ENCODE measurements around the gene SUGCT.
"Not testable (repeated sequence)": the region's sequence is repeated elsewhere in the genome, so short reads cannot be mapped to it uniquely, and the experiment has no call there.

The SUGCT gene

DNA sequence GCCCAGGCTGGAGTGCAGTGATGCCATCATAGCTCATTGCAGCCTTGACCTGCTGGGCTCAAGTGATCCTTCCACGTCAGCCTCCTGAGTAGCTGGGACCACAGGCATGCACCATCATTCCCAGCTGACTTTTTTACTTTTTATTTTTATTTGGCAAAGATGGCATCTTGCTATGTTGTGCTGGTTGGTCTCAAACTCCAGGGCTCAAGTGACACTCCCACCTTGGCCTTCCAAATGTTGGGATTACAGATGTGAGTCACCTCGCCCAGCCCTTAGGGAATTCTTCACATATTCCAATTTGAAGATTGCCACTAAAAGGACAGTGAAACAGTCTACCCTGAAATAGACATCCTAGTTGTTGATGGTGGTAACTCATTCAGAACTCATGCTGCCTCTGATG lies 27.7 kb downstream of the SUGCT start:
- DNase-seq (ENCODE audit: extremely low spot score) = no peak
- CTCF ChIA-PET = interaction anchor here (1.8 kb wide), 1 partner anchor 28 kb away, joined by 5 read pairs; the partner anchor contains the start of genes MPLKIP and SUGCT
- TF ChIP-seq, protein P1, sequence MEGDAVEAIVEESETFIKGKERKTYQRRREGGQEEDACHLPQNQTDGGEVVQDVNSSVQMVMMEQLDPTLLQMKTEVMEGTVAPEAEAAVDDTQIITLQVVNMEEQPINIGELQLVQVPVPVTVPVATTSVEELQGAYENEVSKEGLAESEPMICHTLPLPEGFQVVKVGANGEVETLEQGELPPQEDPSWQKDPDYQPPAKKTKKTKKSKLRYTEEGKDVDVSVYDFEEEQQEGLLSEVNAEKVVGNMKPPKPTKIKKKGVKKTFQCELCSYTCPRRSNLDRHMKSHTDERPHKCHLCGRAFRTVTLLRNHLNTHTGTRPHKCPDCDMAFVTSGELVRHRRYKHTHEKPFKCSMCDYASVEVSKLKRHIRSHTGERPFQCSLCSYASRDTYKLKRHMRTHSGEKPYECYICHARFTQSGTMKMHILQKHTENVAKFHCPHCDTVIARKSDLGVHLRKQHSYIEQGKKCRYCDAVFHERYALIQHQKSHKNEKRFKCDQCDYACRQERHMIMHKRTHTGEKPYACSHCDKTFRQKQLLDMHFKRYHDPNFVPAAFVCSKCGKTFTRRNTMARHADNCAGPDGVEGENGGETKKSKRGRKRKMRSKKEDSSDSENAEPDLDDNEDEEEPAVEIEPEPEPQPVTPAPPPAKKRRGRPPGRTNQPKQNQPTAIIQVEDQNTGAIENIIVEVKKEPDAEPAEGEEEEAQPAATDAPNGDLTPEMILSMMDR (IDR thresholded peaks at IDR 0.05; ENCODE audit: control extremely low read depth, extremely low read depth, low read depth, missing control alignments) = no peak
- POLR2A ChIA-PET = no interaction called here

DNA sequence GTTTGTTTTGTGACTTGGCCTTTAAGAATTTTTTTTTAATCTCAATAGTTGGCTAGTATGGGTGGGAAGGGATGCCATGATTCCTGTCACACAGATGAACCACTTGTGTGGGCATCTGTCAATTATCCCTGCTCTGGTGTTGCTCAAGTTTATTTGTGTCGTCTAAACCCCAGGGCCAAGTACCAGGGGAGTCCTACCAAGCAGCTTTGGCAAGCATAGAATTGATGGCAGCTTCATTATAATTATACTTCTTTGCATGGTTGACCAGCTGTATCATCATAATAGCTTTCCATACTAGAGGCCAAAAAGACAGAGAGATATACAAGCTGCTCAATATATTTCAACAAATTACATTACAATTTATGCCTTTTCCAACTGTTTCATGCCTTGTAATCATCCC lies 30.4 kb downstream of the SUGCT start:
- TF ChIP-seq, protein P1 (IDR thresholded peaks at IDR 0.05; ENCODE audit: control extremely low read depth, extremely low read depth, low read depth, missing control alignments) = no peak
- CTCF ChIA-PET = interaction anchor here (1.2 kb wide), 1 partner anchor 16 kb away, joined by 3 read pairs; no protein-coding TSS in a partner anchor
- DNase-seq (ENCODE audit: extremely low spot score) = no peak
- POLR2A ChIA-PET = no interaction called here

DNA sequence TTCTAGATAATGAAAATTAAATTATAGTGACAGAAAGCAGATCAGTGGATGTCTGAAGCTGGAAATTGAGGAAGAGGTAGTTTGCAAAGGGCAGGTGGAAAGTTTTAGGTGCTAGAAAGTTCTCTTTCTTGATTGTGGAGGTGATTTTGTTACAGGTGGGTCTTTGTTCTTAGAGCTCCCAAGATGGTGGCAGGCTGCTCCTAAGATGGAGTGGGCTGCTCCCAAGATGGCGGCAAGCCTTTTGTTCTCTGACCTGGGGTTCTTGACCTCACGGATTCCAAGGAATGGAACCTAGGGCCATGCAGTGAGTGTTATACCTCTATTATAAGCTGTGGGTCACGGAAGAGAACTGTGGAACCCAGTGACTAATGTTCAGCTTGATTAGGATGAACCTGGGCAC lies 32.5 kb downstream of the SUGCT start:
- TF ChIP-seq, protein P1 (IDR thresholded peaks at IDR 0.05; ENCODE audit: control extremely low read depth, extremely low read depth, low read depth, missing control alignments) = no peak
- CTCF ChIA-PET = interaction anchor here (1.2 kb wide), 1 partner anchor 65 kb away, joined by 3 read pairs; no protein-coding TSS in a partner anchor
- no peak for DNase-seq (ENCODE audit: extremely low spot score)
- POLR2A ChIA-PET = no interaction called here

DNA sequence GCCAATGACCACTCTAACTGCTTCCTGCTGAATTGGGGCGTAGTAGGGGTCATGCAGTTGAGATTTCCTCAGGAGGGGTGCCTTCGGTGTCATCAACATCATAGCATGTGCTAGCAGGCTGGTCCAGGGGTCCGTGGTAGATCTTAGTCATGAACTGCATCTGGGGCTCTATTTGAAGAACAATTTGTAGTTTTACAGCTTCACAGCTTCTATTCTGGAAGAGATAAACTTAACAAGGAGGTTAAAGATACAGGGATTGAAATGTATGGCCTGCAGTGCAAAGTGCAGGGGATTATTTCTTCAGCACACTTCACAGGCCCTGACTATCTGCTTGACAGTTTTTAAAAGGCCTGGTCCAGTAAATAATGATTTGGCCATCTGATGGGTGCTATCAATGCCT lies 33.5 kb downstream of the SUGCT start:
- DNase-seq (ENCODE audit: extremely low spot score); CTCF ChIA-PET; POLR2A ChIA-PET: not testable (repeated sequence)

DNA sequence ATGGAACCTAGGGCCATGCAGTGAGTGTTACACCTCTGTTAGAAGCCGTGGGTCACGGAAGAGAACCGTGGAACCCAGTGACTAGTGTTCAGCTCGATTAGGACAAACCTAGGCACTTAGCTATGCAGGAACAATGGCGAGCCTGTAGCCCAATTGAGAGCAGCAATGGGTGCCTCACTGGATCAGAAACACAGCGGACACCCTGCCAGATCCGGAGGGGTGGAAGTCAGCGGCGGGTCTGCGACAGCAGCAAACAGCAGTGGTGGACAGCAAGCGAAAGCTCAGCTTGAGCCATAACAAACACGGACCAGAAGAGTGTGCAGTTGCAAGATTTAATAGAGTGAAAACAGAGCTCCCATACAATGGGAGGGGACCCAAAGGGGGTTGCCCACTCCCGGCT lies 38.3 kb downstream of the SUGCT start:
- DNase-seq (ENCODE audit: extremely low spot score); POLR2A ChIA-PET: not testable (repeated sequence)
- CTCF ChIA-PET = interaction anchor here (1.6 kb wide), 1 partner anchor 9 kb away, joined by 3 read pairs; no protein-coding TSS in a partner anchor

DNA sequence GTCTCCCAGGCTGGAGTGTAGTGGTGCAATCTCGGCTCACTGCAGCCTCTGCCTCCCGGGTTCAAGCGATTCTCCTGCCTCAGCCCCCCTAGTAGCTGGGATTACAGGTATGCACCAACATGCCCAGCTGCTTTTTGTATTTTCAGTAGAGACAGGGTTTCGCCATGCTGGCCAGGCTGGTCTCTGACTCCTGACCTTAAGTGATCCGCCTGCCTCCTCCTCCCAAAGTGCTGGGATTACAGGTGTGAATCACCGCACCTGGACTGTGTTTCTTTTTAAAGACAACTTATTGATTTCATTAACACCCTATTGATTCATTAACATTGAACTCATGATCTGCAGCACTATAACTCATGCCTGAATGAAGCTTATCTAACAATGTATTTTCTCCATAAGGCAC lies 40.5 kb downstream of the SUGCT start:
- CTCF ChIA-PET; DNase-seq (ENCODE audit: extremely low spot score); POLR2A ChIA-PET: not testable (repeated sequence)

DNA sequence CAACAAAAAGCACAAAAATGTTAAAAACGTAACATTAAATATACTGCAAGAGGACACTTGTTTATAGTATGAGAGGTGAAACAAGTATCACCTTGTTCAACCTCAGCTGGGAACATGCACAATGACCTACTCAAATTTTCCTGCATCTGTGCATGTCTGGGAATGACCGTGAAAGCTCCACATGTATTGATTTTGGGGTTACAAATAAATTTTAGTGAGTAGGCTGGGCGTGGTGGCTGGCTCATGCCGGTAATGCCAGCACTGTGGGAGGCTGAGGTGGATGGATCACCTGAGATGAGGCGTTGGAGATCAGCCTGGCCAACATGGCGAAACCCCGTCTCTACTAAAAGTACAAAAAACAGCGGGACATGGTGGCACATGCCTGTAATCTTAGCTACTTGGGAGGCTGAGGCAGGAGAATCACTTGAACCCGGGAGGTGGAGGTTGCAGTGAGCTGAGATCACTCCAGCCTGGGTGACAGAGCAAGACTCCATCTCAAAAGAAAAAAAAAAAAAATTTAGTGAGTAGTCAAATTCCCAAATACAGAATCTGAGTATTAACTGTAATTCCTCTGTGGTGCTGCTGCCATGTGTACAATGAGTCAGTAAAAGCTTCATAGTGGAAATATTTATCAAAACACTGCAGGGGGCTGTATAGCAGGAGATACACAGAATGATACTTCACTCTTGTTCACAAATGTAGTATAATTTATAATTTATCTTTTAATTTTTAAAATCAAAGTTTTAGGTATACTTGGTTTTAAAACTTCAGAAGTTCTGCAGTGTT lies 41.1 kb downstream of the SUGCT start:
- TF ChIP-seq, protein P1 (IDR thresholded peaks at IDR 0.05; ENCODE audit: control extremely low read depth, extremely low read depth, low read depth, missing control alignments) = no peak
- ChIA-PET POLR2A (no interaction called here), CTCF (no interaction called here)
- no peak for DNase-seq (ENCODE audit: extremely low spot score)

DNA sequence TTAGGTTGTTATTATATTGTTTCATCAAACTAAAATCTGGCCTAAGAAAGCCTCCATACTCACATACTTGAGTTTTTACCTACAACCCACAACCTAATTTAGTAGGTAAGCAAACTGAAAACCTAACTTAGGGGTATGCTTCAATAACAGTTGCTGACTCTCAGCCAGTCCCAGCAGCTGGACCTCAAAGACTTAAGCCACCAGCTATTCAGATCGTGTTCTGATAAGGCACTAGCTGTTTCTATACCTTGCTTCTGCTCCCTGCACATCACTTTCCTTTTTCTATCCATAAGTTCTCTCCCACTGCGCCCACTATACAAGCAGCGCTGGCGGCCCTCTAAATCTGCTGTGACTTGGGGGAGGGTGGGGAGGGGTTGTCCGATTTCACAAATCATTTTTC lies 42.3 kb downstream of the SUGCT start:
- ChIA-PET POLR2A (no interaction called here), CTCF (no interaction called here)
- no peak for DNase-seq (ENCODE audit: extremely low spot score)
- TF ChIP-seq, protein P1 (IDR thresholded peaks at IDR 0.05; ENCODE audit: control extremely low read depth, extremely low read depth, low read depth, missing control alignments) = no peak
